PC-9 (cell line): Measurements from ENCODE around the gene SPRR1A.

Source experiments
- EZH2 ChIP-seq: fragments of 200-600 bp; sonication (generic); IDR thresholded peaks from 2 replicates; pipeline ENCODE4 v1.8.0; 2017; ENCODE audit warnings: antibody characterized with exemption, low read depth
- TF ChIP-seq, protein P1 (sequence below): fragments of 200-600 bp; sonication (generic); conservative IDR thresholded peaks from 2 replicates; pipeline ENCODE4 v1.6.1; 2017; ENCODE audit warnings: mixed run types, antibody characterized with exemption, mild to moderate bottlenecking, moderate library complexity

DNA sequence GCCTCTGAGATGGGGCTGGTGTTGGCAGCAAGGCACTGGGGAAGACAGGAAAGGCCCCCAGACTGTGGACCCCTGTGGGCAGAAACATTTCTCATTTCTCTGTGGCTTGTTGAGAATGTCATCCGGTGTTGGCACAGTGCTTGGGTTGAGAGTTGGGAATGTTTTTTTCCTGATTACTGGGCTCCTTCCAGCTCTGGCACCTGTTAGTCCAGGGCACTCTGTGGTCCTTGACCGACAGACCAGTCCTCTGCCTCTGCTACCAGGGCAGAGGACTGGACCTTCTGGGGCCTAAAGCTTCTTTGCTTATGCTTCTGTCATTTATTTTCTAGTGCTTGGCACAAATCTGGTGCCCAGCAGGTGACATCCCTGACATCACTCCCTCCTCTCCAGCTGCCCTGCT lies 41.7 kb upstream of the SPRR1A start:
- TF ChIP-seq, protein P1, sequence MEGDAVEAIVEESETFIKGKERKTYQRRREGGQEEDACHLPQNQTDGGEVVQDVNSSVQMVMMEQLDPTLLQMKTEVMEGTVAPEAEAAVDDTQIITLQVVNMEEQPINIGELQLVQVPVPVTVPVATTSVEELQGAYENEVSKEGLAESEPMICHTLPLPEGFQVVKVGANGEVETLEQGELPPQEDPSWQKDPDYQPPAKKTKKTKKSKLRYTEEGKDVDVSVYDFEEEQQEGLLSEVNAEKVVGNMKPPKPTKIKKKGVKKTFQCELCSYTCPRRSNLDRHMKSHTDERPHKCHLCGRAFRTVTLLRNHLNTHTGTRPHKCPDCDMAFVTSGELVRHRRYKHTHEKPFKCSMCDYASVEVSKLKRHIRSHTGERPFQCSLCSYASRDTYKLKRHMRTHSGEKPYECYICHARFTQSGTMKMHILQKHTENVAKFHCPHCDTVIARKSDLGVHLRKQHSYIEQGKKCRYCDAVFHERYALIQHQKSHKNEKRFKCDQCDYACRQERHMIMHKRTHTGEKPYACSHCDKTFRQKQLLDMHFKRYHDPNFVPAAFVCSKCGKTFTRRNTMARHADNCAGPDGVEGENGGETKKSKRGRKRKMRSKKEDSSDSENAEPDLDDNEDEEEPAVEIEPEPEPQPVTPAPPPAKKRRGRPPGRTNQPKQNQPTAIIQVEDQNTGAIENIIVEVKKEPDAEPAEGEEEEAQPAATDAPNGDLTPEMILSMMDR, result no peak
- no peak for TF ChIP-seq EZH2
